RPMI7951 (cell line): ENCODE measurements around the gene RAD51D. TPM values are rescaled to one million over a fixed set of nuclear protein-coding genes. Genes with fewer than 3 reads are reported as not detected.
"Not testable (repeated sequence)": the region's sequence is repeated elsewhere in the genome, so short reads cannot be mapped to it uniquely, and the experiment has no call there.

ENCODE experiments used
- DNase-seq: peaks from one replicate; pipeline ENCODE4 v3.0.0-alpha.2; 2012; ENCODE audit warnings: low read depth
- total RNA-seq: library from RNA; depleted of rRNA; stranded (reverse); fragments of >200 nt; shearing (Covaris generic); gene quantifications from 2 replicates; pipeline ENCODE4 v1.2.3, GENCODE V29; 2014

RAD51D gene
- total RNA-seq, 1 experiment from 2014 or later = 4.2 TPM

- peak; percentile 78 for DNase-seq
Observed at GRCh38 chr17:35141681-35142466, 22.2 kb upstream of the RAD51D start, which contains the start of gene NLE1. Gene NLE1, minus strand, starts transcription at chr17:35142303. Its CDS starts 28 bp downstream, at chr17:35142275.

GRCh38 chr17:35138218-35138617 lies 18.6 kb upstream of the RAD51D start:
- no peak for DNase-seq

GRCh38 chr17:35135322-35135721 lies 15.7 kb upstream of the RAD51D start:
- no peak for DNase-seq

GRCh38 chr17:35132816-35133550 lies 13.3 kb upstream of the RAD51D start:
- DNase-seq = no peak

GRCh38 chr17:35132099-35132498 lies 12.4 kb upstream of the RAD51D start:
- no peak for DNase-seq

- no peak for DNase-seq
Observed at GRCh38 chr17:35130392-35130791, 10.7 kb upstream of the RAD51D start.

- DNase-seq = no peak
Observed at GRCh38 chr17:35129973-35130351, 10.3 kb upstream of the RAD51D start.

- peak; percentile 40 for DNase-seq
Observed at GRCh38 chr17:35129154-35129972, 9.7 kb upstream of the RAD51D start.

- no peak for DNase-seq
Observed at GRCh38 chr17:35127751-35128514, 8.3 kb upstream of the RAD51D start.

GRCh38 chr17:35121315-35121714 lies 1.7 kb upstream of the RAD51D start, which contains the start of gene FNDC8:
Gene FNDC8, plus strand, starts transcription at chr17:35121615. Its CDS starts 79 bp downstream, at chr17:35121694.
- DNase-seq = no peak

- DNase-seq = peak; percentile 51
Observed at GRCh38 chr17:35117984-35118383, 1.7 kb downstream of the RAD51D start.

GRCh38 chr17:35116845-35117244 lies 2.8 kb downstream of the RAD51D start:
- DNase-seq = no peak

GRCh38 chr17:35110791-35111190 lies 8.9 kb downstream of the RAD51D start:
- DNase-seq = not testable (repeated sequence)

- DNase-seq = no peak
Observed at GRCh38 chr17:35104844-35105450, 14.7 kb downstream of the RAD51D start.

GRCh38 chr17:35103271-35103670 lies 16.4 kb downstream of the RAD51D start:
- DNase-seq = no peak

GRCh38 chr17:35101725-35102124 lies 17.9 kb downstream of the RAD51D start:
- DNase-seq = no peak

- DNase-seq = no peak
Observed at GRCh38 chr17:35101036-35101435, 18.6 kb downstream of the RAD51D start.

GRCh38 chr17:35099908-35100307 lies 19.8 kb downstream of the RAD51D start:
- DNase-seq = no peak

- DNase-seq = no peak
Observed at GRCh38 chr17:35097776-35098175, 21.9 kb downstream of the RAD51D start.

GRCh38 chr17:35095741-35096140 lies 23.9 kb downstream of the RAD51D start:
- DNase-seq = no peak

- DNase-seq = peak; percentile 86
Observed at GRCh38 chr17:35094902-35095301, 24.8 kb downstream of the RAD51D start.
